Kidney capillary endothelial cell (primary cell): ENCODE measurements around the gene PEX26.
"Not testable (repeated sequence)": the region's sequence is repeated elsewhere in the genome, so short reads cannot be mapped to it uniquely, and the experiment has no call there.

Source experiments
- DNase-seq: peaks from one replicate; pipeline ENCODE4 v3.0.0-alpha.2; 2018; ENCODE audit warnings: low spot score

PEX26 gene

DNA sequence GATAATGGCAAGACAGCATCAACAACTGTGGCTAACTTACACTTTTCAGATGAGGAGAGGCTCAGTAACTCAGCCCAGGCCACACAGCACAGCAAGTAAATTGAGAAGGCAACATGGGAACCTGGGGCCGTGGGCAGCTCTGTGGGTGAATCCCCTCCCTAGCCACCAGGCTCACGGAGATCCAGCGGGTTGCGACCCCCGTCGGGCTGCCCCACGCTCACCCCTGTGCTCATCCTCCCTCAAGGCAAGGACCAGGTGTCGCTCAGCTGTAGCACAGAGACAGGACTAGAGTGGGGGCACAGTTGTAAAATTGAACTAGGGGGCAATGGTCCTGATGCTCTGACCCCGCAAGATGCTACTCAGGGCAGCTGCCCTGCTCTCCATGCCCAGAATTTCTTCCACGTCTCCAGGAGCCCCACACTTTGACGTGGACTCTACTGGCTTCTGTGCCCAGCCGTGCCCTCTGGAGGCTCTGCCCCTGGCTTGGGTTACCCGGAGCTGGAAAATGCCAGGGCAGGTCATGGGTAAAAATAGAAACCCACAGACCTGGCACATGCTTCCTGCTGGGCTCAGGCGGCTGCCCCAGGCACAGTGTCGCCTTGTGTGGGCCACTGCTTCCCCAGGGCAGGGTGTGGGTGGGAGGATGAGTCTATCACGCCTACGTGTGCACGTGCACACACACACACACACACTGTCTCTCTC, 41.8 kb downstream of the PEX26 start:
- no peak for DNase-seq

DNA sequence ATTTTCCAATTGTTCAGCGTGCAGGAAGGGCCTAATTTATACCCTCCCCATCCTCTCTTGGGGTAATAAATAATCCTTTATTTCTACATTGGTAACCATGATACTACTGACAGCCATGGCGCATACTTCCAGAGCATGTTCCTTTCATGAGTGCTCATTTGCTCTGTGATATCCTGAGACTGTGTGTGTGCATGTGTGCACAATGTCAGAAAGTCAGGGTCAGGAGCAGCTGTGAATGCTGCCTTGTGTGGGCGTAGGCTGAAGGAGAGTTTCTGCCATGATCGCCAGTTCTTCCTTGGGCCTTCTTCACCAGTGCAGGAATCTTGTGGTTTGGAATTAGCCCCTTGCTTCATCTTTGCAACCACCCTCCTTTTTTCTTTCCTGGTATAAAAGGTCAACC, 43.1 kb downstream of the PEX26 start:
- DNase-seq = no peak

DNA sequence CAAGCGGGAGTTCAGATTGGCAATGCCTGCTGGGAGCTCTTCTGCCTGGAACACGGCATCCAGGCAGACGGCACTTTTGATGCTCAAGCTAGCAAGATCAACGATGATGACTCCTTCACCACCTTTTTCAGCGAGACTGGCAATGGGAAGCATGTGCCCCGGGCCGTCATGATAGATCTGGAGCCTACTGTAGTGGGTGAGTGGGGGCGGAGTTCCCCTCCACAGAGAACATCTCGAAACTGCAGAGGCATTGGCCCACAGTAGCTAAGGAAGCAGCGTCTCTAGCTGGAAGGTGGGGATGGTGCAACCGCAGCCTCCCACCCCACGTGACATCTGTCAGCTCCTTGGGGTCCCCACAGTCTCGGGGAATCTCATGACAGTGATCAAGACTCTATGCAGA, 43.7 kb downstream of the PEX26 start:
- no peak for DNase-seq

DNA sequence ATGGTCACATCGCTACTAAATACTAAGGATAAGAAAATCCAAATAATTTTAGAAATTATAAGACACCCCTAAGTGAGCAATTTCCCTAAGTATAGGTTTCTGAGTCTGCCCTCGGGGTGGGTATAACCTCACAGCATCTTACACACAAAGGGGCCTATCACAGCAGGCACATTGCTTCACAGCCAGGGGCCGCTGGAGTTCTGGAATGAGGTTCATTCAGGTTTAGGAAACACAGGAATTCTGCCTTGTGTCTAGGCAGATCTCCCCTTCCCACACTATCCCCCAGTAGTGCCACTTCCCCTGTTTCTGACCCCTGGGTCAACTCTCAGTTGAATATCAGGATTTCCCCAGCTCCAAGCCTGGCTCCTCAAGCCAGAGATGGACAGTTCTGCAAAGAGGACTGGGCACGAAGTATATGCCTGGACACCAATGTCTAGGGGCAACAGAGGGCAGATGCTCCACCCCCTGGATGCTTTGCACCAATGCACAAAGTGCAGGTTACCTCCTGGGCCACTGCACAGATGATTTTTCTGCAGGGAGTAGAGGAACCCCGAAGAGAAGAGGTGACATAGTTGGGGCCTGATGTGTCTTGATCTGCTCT, 44.3 kb downstream of the PEX26 start:
- no peak for DNase-seq

DNA sequence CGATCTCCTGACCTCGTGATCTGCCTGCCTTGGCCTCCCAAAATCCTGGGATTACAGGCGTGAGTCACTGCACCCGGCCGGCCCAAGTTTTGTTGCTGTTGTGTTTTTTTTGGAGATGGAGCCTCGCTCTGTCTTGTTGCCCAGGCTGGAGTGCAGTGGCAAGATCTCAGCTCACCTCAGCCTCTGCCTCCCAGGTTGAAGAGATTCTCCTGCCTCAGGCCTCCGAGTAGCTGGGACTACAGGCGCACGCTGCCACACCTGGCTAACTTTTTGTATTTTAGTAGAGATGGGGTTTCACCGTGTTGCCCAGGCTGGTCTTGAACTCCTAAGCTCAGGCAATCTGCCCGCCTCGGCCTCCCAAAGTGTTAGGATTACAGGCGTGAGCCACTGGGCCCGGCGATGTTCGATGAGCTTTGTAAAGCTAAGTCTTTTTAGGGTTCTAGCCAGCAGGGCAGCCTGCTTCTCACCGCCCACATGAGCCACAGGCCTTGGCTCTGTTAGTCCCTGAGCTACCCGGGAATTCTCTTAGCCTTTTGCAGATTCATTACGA, 45.8 kb downstream of the PEX26 start:
- DNase-seq = not testable (repeated sequence)

DNA sequence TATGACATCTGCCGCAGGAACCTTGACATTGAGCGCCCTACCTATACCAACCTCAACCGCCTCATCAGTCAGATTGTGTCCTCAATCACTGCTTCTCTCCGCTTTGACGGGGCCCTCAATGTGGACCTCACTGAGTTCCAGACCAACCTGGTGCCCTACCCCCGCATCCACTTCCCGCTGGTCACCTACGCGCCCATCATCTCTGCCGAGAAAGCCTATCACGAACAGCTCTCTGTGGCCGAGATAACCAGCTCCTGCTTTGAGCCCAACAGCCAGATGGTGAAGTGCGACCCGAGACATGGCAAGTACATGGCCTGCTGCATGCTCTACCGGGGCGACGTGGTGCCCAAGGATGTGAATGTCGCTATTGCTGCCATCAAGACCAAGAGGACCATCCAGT, 48.8 kb downstream of the PEX26 start:
- DNase-seq = no peak

DNA sequence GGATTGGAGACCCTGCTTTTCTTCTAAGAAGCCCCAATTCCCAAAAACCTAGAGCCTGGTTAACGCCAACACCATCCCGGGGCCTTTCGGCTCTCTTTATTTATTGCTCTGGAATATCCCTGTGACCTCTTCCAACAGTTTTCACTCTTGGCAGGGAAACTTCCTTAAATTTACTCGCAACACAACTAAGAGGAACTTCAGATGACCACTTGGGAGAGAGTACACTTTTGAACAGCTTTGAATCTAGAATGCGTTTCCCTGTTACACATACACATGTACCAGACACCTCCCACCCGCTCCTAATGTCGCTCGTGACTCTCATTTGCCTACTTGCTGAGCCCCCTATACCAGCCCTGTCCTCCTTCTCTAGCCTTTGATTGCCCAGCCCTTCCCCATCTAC, 52.2 kb downstream of the PEX26 start:
- no peak for DNase-seq

DNA sequence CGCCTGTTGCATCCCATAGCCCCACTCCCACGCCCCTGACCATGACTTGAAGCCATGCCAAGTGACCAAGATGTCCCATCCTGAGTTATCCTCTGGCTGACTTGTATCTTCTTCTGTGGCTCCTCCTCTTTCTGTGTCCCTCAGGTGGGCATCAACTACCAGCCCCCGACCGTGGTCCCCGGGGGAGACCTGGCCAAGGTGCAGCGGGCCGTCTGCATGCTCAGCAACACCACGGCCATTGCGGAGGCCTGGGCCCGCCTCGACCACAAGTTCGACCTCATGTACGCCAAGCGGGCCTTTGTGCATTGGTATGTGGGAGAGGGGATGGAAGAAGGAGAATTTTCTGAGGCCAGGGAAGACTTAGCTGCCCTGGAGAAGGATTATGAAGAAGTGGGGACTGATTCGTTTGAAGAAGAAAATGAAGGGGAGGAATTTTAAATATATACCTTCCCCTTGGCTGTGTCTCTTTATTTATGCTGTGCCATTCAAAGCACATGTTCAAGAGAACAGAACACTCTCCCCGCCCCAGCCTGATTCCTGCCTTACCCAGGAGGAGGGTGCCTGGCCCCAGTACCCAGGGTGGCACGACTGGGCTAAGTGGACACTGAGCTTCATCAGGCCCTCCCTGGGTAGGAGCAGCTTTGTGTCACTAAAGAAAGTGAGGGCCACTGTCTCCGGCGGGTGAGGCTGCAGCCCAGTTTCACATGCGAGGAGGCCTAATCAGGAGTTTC, 53.1 kb downstream of the PEX26 start:
- DNase-seq = no peak

DNA sequence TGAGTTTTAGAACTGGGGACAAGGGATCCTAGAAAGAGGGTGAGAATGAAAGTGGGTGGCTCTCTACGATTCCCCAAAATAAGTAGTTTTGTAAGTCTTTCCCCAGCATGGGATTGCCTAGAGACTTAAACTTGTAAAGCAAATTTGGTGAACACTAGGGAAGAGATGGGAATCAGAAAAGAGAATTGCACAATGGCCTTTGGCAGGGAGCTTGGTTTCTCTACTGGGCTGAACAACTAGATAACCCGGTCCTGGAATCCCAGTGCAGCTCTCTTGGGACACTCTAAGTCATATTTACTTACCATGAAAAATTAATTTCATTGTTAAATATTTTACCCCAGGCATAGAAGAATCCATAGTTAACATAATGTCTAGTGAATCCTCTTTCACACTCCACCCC, 55.7 kb downstream of the PEX26 start:
- DNase-seq = no peak

DNA sequence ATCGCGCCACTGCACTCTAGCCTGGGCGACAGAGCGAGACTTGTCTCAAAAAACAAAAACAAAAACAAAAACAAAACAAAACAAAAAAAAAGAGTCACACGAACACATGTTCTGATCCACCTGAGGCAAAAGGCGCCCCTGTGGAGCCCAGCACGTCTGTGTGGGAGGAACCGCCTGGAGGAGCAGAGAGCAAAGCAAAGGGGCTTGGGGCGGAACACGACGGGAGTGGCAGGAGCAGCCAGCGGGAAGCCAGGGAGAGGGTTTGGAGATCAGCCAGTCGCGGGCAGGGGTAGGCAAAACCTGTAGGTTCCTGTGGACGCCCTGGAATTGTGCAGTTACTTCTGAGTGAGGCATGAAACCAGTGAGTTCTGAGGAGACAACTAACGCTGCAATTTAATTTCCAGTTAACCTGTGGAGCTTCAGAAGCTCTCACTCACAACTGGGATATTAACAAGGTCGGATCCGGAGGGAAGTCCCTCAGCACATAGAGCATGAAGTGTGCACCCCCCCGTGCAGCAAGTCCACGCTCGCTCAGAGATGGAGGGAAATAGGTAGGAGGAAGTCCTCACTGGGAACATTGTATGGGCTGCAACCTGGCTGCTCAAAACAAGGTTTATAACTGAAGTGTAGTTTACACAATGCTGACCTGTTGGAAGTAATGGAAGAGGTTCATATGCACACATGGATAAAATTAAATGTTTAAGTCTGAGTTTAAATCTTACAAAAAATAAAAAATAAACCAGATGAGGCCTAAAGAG, 59.0 kb downstream of the PEX26 start:
- no peak for DNase-seq

DNA sequence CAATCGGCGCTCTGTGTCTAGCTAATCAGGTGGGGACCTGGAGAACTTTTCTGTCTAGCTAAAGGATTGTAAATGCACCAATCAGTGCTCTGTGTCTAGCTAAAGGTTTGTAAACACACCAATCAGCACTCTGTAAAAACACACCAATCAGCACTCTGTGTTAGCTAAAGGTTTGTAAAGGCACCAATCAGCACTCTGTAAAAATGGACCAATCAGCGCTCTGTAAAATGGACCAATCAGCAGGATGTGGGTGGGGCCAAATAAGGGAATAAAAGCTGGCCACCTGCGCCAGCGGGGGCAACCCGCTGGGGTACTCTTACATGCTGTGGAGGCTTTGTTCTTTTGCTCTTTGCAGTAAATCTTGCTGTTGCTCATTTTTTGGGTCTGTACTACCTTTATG, 63.2 kb downstream of the PEX26 start:
- DNase-seq = not testable (repeated sequence)

DNA sequence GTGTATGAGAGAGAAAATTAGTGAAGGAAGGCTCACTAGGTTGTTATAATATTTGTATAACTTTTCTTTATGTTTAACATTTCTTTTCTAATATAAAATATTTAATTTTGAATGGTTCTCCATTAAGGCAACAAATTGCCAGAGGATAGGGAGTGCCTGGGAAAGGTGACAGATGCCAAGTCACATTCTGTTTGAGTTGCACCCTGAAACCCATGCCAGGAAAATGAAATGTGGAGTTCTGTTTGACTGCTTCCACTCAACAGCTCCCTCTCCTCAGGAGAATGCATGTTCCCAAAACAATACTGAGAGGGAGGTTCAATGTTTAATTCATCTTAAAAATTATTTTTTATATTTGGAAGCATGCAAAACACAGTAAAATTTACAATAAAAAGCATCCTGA, 66.3 kb downstream of the PEX26 start:
- no peak for DNase-seq

DNA sequence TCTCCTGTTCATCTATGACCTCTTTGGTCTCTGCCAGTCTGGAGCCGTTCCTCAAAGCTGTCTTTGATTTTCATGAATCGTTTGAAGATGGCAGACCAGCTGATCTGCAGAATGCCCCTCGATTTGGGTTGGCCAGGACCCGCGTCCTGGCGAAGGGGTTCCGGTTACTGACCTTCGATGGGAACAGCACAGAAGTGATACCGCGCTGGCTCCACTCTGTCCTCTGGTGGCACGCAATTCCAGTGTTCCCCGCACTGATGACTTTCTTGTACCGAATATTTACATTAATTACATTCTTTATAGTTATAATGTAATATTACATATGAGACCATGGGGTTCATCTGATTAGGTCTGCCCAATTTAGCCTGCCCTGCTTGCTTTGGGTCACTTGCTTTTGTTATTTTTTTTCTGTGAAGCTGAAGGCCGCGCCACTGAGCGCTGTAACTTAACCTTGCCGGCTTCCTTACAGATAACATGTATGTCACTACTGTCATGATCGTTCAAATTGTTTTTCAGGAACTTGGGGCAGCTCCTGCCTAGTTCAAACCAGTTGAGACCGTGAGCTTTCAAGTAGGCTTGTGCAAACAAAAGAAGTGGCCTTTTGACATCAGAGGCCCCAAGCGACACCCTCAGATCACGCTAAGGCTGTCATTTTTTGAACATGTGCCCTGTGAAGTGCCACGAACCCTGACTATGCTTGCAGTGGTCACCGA, 68.0 kb downstream of the PEX26 start:
- no peak for DNase-seq

DNA sequence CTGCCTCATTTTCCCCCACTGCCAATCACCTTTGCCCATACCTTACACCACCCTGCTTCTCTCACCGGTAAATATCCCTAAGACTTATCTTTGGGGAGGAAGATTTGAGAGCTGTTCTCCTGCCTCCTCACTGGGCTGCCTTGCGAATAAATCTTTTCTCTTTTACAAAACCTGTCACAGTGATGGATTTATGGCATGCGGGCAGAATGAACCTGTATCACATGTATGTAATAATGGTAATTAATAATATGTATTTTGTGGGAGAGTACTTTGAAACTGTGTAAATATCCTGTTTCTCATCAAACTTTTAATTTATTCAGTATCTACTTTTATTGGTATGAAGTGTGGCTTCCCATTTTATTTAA, 68.6 kb downstream of the PEX26 start:
- DNase-seq = no peak

DNA sequence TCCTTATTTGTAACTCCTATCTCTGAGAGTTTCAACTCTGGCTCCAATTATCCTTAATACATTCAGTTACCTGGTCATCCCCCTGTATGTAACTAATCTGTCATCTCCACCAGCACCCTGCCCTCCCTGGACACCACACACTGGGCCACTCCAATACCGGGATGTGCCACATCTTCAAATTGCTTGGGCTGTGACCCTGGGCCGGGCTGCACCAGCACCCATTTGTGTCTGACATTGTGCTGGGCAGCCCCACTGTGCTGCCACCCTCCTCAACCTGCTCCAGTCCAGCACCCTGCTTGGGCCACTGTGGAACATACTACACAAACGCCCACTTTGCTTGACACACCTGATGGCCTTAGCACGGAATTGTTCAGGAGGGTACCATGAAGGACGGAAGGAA, 70.0 kb downstream of the PEX26 start:
- DNase-seq = no peak

DNA sequence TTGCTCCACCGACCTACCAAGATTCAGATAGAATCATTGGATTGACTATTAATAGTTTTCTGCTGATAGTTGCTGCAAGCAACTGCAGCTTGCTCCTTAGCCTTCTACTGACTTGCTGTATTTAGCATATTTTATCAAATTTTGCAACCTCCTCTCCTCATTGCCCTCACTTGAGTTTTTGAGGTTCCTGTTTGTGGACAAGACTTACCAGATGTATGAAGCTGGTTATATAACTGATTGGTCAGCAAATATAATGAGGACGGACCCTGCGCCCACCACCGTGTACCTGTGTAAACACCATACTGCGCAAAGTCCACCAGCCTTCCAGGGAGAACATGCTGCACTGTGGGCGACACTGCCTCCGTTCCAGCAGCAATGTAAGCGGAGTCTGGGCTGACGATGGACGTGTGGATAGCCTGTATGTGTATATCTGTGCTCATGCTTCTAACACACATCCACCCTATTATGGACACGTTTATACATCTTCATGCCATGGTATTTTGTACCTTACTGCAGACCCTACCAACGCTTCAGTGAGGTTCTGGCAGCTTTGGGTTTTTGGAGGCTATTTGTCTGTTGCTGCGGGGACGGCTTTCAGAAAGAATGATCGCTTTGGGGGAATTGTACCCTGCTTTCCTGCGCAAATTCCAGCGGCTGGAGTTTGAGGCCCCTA, 70.6 kb downstream of the PEX26 start:
- DNase-seq = no peak

DNA sequence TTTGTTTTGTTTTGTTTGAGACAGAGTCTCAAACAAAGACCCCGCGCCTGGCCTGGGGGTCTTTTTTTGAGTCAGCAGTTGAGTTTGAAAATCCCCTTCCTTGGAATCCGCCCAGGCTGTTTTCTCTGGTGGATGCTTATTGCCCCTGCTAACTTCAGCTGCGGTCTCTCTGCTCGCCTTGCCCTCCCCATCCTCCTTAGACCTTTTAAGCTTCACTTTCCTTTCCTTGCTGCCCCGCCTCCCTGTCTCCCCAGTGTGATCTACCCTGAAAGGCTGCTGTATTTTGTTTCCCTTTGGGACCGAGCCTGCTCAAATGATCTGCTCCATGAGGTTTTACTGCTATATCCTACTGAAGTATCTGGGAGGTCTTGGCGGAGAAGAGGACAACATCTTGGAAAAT, 74.7 kb downstream of the PEX26 start:
- DNase-seq = no peak

DNA sequence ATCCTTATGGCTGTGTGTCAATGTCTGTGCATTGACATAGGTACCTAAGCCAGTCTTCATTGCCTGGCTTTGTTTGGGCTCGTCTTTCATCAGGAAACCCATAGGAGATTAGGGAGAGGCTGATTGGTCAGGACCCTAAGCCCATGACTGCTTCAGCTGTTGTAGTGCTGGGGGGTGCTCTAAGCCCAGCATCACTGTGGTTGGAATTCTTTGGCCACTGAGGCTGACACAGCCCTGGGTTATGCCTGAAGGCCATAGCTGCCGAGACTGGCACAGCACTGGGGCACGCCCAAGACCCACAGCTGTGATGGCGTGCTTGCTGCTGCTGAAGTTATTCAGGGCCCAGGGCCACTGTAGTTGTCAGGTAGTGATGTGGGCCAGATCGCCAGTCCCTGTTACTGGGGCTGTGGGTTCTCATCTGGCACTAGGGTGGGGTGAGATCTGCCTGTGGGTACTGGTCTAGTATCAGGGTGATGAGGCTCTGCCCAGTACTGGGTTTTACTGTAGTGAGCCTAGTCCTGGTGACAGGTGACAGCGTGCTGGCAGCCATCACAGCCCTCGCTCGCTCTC, 77.1 kb downstream of the PEX26 start:
- DNase-seq = no peak
